Measurements from ENCODE around the gene CLCNKA. TPM values are rescaled to one million over a fixed set of nuclear protein-coding genes. Genes with fewer than 3 reads are reported as not detected.

CLCNKA gene
- total RNA-seq, 1 experiment from 2014 or later, result 1.0 TPM

DNA sequence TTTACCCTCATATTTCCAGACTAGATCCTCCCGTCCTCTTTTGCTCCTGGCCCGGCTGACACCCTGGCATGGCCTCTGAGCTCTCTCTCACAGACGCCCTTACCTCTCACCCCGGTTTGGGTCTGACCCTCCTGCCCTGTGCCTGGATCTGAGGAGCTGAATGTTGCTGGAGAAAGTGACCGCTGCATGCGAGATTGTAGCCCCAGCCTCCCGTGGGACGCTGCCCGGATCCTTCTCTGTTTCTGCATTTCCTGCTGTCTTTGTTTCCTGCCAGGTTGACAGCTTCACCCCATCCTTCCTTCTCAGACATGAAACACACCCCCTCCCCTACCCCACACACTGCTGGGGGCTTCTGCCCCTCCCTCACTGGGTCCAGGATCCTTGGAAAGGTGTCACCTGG, 42.1 kb downstream of the CLCNKA start:
- no peak overlapping the region for H3K4me3 ChIP-seq
- intact Hi-C loops (cut with micrococcal nuclease; ENCODE audit: unreplicated experiment), result no loop called here
- ChIA-PET POLR2A (ENCODE audit: unreplicated experiment) (no interaction called here), CTCF (no interaction called here)
- DNase-seq, result no peak
- H3K9me3 ChIP-seq (ENCODE audit: insufficient read depth, low read depth), result no peaks in the 10 kb centered on the region
- H2AFZ ChIP-seq, result no peak overlapping the region
- TF ChIP-seq EZH2 (IDR thresholded peaks at IDR 0.05; ENCODE audit: low read depth), result no peak
- TF ChIP-seq, protein P1, sequence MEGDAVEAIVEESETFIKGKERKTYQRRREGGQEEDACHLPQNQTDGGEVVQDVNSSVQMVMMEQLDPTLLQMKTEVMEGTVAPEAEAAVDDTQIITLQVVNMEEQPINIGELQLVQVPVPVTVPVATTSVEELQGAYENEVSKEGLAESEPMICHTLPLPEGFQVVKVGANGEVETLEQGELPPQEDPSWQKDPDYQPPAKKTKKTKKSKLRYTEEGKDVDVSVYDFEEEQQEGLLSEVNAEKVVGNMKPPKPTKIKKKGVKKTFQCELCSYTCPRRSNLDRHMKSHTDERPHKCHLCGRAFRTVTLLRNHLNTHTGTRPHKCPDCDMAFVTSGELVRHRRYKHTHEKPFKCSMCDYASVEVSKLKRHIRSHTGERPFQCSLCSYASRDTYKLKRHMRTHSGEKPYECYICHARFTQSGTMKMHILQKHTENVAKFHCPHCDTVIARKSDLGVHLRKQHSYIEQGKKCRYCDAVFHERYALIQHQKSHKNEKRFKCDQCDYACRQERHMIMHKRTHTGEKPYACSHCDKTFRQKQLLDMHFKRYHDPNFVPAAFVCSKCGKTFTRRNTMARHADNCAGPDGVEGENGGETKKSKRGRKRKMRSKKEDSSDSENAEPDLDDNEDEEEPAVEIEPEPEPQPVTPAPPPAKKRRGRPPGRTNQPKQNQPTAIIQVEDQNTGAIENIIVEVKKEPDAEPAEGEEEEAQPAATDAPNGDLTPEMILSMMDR (conservative IDR thresholded peaks at IDR 0.05), result no peak
- H4K20me1 ChIP-seq (ENCODE audit: insufficient read depth), result no peaks in the 10 kb centered on the region
- no TSS peak for BruUV-seq (replicated peaks)
- no peaks in the 10 kb centered on the region for H3K27me3 ChIP-seq (ENCODE audit: insufficient read depth, low read depth)
- no peak overlapping the region for H3K4me2 ChIP-seq
- no peak overlapping the region for H3K27ac ChIP-seq
- H3K9me2 ChIP-seq (ENCODE audit: insufficient read depth), result no peaks in the 10 kb centered on the region
- H3K36me3 ChIP-seq (ENCODE audit: low read depth), result no peaks in the 10 kb centered on the region
- H3F3A ChIP-seq (ENCODE audit: insufficient read depth, low read depth), result peaks cover 19% of the 10 kb centered on the region; the same call in 1 of the 2 replicates
- H3K4me1 ChIP-seq (replicated peaks; ENCODE audit: insufficient read depth), result peaks cover 9% of the 10 kb centered on the region
- H3K79me2 ChIP-seq (ENCODE audit: low read depth), result no peaks in the 10 kb centered on the region

DNA sequence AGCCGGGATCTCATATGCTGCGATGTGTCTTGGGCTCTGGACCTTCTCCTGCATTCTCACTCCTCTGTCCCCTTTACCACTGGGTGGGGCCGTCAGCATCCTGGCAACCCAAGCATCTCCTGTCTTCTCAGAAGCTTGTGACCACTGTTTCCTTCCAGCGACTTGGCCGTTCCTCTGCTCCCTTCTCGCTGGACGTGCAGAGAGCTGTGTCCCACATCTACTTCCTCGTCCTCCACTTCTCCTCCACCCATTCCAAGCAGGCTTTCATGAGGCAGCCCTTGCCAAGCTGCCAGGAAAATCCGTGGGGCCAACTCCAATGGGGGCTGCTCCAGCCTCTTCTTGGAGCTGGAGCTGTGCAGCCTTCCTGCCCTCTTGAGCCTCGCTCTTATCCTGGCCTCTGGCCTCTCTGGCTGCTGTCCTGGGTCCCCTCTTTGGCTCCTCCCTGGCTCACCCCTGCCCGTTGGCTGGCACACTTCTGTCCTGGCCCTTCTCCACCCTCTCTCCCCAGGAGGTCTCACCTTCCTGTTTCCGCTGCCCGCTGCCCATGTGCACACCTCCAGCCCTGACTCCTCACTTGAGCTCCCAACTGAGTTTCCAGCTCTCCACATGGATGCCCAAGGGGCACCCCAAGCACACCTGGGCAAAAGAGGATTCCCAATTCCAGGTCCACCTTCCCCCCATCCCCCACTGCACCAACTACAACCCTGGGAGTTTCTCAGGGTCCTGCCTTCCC, 42.9 kb downstream of the CLCNKA start:
- H3K27ac ChIP-seq, result no peak overlapping the region
- no peaks in the 10 kb centered on the region for H3K9me3 ChIP-seq (ENCODE audit: insufficient read depth, low read depth)
- H4K20me1 ChIP-seq (ENCODE audit: insufficient read depth), result no peaks in the 10 kb centered on the region
- no peak for TF ChIP-seq EZH2 (IDR thresholded peaks at IDR 0.05; ENCODE audit: low read depth)
- TF ChIP-seq, protein P1 (conservative IDR thresholded peaks at IDR 0.05), result no peak
- no peak for DNase-seq
- no peak overlapping the region for H2AFZ ChIP-seq
- POLR2A ChIA-PET (ENCODE audit: unreplicated experiment), result no interaction called here
- no peaks in the 10 kb centered on the region for H3K36me3 ChIP-seq (ENCODE audit: low read depth)
- H3K4me3 ChIP-seq, result no peak overlapping the region
- H3K79me2 ChIP-seq (ENCODE audit: low read depth), result no peaks in the 10 kb centered on the region
- peaks cover 19% of the 10 kb centered on the region; the same call in 1 of the 2 replicates for H3F3A ChIP-seq (ENCODE audit: insufficient read depth, low read depth)
- H3K4me2 ChIP-seq, result no peak overlapping the region
- no peaks in the 10 kb centered on the region for H3K9me2 ChIP-seq (ENCODE audit: insufficient read depth)
- CTCF ChIA-PET, result no interaction called here
- no TSS peak for BruUV-seq (replicated peaks)
- intact Hi-C loops (cut with micrococcal nuclease; ENCODE audit: unreplicated experiment), result no loop called here
- peaks cover 9% of the 10 kb centered on the region for H3K4me1 ChIP-seq (replicated peaks; ENCODE audit: insufficient read depth)
- H3K27me3 ChIP-seq (ENCODE audit: insufficient read depth, low read depth), result no peaks in the 10 kb centered on the region

DNA sequence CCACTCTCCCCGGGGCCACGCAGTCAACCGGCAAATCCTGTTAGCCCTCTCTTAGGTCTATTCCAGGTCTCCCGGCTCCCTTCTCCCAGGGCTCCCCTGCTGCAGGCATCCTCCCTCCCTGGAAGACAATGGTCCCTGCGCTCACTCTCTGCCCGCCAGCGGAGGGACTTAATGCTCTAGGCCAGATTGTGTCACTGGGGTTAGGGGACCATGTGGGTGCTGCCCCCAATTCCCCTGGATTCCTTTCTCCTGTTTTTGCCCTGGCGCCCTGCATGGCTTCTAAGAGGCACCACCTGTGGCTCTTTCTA, 43.4 kb downstream of the CLCNKA start:
- Histone ChIP-seq H3K4me2 (no peak overlapping the region), H3K4me1 (replicated peaks; ENCODE audit: insufficient read depth) (peaks cover 9% of the 10 kb centered on the region), H3K27me3 (ENCODE audit: insufficient read depth, low read depth) (no peaks in the 10 kb centered on the region), H3K79me2 (ENCODE audit: low read depth) (no peaks in the 10 kb centered on the region), H3K9me2 (ENCODE audit: insufficient read depth) (no peaks in the 10 kb centered on the region), H3K27ac (no peak overlapping the region), H3K4me3 (no peak overlapping the region), H3K9me3 (ENCODE audit: insufficient read depth, low read depth) (no peaks in the 10 kb centered on the region), H3F3A (ENCODE audit: insufficient read depth, low read depth) (peaks cover 19% of the 10 kb centered on the region; the same call in 1 of the 2 replicates), H4K20me1 (ENCODE audit: insufficient read depth) (no peaks in the 10 kb centered on the region), H3K36me3 (ENCODE audit: low read depth) (no peaks in the 10 kb centered on the region), H2AFZ (no peak overlapping the region)
- BruUV-seq (replicated peaks), result no TSS peak
- no peak for DNase-seq
- ChIA-PET POLR2A (ENCODE audit: unreplicated experiment) (no interaction called here), CTCF (interaction anchor here (0.7 kb wide), 1 partner anchor 93 kb away, joined by 4 read pairs; no protein-coding TSS in a partner anchor)
- TF ChIP-seq, protein P1 (conservative IDR thresholded peaks at IDR 0.05), result no peak
- no peak for TF ChIP-seq EZH2 (IDR thresholded peaks at IDR 0.05; ENCODE audit: low read depth)
- intact Hi-C loops (cut with micrococcal nuclease; ENCODE audit: unreplicated experiment), result no loop called here
